Activated naive CD4-positive, alpha-beta T cell treated with anti-CD3 and anti-CD28 coated beads, Interleukin-2, amount 10 ng/mL, durations not matched to agents 7 days and 5 days (primary cell): ENCODE measurements around the gene FAM89B.
"Not testable (repeated sequence)": the region's sequence is repeated elsewhere in the genome, so short reads cannot be mapped to it uniquely, and the experiment has no call there.

ENCODE experiments used
- CTCF ChIA-PET: fragments of 350-600 bp; sonication (Branson Sonifier 250); formaldehyde crosslinking; loops from one replicate; lab custom pipeline; 2021; ENCODE audit warnings: antibody characterized with exemption; lab: Charles Lee
- DNase-seq: peaks from one replicate; pipeline ENCODE4 v3.0.0-alpha.2; 2020
- H3K27ac Mint-ChIP-seq: one replicate; pipeline ENCODE4 v1.8.0; 2021; ENCODE audit warnings: mild to moderate bottlenecking, moderate library complexity, mixed read lengths
- H3K27me3 Mint-ChIP-seq: one replicate; pipeline ENCODE4 v1.8.0; 2021; ENCODE audit warnings: mild to moderate bottlenecking, mixed read lengths
- H3K36me3 Mint-ChIP-seq: one replicate; pipeline ENCODE4 v1.8.0; 2021; ENCODE audit warnings: mixed read lengths
- H3K4me1 Mint-ChIP-seq: one replicate; pipeline ENCODE4 v1.8.0; 2021; ENCODE audit warnings: mixed read lengths
- H3K4me3 Mint-ChIP-seq: one replicate; pipeline ENCODE4 v1.8.0; 2021; ENCODE audit warnings: mild to moderate bottlenecking, moderate library complexity, mixed read lengths
- H3K9me3 Mint-ChIP-seq: one replicate; pipeline ENCODE4 v1.8.0; 2021; ENCODE audit warnings: mixed read lengths

FAM89B gene

DNA sequence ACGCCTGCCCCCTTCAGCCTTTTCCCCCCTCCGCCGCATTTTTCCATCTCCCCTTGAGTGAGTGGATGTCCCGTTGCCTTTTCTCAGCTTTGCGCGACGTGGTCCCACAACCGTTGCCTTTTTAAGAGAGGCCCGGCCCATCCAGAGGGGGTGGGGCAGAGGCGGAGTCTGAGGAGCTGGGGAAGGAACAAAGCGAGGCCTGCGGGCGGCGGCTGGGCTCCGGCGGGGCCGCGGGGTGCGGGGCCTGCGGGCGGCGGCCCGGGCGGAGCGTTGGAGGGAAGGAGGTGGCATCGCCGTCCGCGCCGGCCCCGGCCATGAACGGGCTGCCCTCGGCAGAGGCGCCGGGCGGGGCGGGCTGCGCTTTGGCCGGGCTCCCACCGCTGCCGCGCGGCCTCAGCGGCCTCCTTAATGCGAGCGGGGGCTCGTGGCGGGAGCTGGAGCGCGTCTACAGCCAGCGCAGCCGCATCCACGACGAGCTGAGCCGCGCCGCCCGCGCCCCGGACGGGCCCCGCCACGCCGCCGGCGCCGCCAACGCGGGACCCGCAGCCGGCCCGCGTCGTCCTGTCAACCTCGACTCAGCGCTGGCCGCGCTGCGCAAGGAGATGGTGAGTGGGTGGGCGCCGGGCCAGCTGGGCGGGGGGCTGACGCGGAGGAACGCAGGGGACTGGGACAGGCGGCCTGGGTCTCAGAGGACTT is at the start of gene FAM89B:
TSS of gene FAM89B (plus strand) at position 183 of the 696 bp plus-strand sequence. CDS start at position 315, 132 bp downstream.
- no peaks in the 10 kb centered on the region for H3K9me3 Mint-ChIP-seq
- peaks cover 63% of the 10 kb centered on the region for H3K4me1 Mint-ChIP-seq
- CTCF ChIA-PET, result interaction anchor here (0.7 to 5.6 kb wide), 14 partner anchors 12 to 287 kb away, joined by 3 to 95 read pairs (median 6); partner anchors contain the start of gene PCNX3
- peak within 1 kb of the TSS; percentile 93 for H3K4me3 Mint-ChIP-seq
- H3K27ac Mint-ChIP-seq, result peak within 1 kb of the TSS; percentile 98
- H3K36me3 Mint-ChIP-seq, result peaks cover 29% of the 10 kb centered on the region
- H3K27me3 Mint-ChIP-seq, result peaks cover 8% of the 10 kb centered on the region
- peak; percentile 96 for DNase-seq

DNA sequence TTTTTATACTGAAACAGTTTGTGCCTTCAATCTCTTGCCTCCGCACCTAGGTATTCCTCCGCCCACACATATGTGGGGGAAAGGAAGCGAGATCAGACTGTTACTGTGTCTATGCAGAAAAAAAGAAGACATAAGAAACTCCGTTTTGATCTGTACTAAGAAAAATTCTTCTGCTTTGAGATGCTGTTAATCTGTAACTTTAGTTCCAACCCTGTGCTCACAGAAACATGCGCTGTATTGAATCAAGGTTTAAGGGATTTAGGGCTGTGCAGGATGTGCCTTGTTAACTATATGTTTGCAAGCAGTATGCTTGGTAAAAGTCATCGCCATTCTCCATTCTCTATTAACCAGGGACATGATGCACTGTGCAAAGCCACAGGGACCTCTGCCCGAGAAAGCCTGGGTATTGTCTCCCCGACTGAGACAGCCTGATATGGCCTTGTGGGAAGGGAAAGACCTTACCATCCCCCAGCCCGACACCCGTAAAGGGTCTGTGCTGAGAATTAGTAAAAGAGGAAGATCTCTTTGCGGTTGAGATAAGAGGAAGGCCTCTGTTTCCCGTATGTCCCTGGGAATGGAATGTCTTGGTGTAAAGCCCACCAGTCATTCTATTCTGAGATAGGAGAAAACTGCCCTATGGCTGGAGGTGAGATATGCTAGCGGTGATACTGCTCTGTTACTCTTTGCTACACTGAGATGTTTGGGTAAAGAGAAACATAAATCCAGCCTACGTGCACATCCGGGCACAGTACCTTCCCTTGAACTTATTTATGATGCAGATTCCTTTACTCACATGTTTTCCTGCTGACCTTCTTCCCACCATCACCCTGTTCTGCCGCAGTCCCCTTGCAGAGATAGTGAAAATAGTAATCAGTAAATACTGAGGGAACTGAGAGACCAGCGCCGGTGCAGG is 49.4 kb upstream of the FAM89B start:
- CTCF ChIA-PET, result interaction anchor here (0.7 kb wide), 1 partner anchor 49 kb away, joined by 3 read pairs; no protein-coding TSS in a partner anchor
- not testable (repeated sequence) for H3K27me3 Mint-ChIP-seq, H3K9me3 Mint-ChIP-seq
- Mint-ChIP-seq H3K4me3 (peak overlapping the region; percentile 62), H3K4me1 (peaks cover 52% of the 10 kb centered on the region), H3K36me3 (peaks cover 11% of the 10 kb centered on the region), H3K27ac (peak overlapping the region; percentile 93)
- peak; percentile 43 for DNase-seq

DNA sequence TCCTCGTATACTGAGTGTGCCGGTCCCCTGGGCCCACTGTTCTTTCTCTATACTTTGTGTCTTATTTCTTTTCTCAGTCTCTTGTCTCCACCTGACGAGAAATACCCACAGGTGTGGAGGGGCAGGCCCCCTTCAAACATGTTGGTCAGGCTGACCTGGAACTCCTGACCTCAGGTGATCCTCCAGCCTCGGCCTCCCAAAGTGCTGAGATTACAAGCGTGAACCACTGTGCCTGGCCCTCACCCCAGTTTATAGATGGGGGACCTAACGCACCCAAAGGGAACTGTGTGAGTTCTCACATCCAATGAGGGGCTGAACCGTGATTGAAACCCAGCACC is 48.7 kb upstream of the FAM89B start:
- CTCF ChIA-PET, H3K27me3 Mint-ChIP-seq, H3K9me3 Mint-ChIP-seq, DNase-seq: not testable (repeated sequence)
- Mint-ChIP-seq H3K4me3 (peak overlapping the region; percentile 62), H3K4me1 (peaks cover 53% of the 10 kb centered on the region), H3K36me3 (peaks cover 13% of the 10 kb centered on the region), H3K27ac (peak overlapping the region; percentile 93)

DNA sequence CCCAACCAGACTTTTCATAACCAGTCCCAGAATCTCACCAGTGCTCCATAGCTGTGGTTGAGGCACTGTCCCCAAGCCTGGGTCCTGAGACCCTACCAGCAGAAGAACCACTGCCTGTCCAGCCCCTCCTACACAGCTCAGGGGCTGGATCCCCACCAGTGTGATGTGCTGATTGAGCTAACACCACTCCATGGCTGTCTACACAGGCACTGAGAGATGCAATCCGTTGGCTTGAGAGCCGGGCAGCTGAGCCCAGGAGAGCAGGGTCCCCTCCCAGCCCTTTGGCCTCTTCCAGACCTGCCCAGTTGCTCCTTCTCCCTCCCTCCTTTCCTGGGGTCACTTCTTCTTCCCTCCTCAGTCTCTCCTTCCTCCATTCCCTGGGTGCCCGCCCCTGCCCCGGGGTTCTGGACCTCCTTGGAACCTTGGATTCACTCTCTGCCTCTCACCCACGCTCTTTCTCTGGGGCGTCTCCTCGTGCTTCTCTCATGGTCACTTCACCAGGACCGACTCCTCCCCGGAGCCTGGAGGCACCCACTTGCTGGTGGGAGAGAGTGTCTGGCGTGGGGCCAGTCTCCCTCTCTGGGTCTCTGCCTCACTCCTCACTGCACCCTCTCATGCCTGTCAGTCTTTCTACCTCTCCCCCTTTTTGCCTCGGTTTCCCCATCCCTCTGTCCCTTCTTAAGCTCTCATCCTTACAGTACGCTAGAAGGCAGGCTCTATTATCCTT is 48.2 kb upstream of the FAM89B start:
- Mint-ChIP-seq H3K27ac (peak overlapping the region; percentile 93), H3K36me3 (peaks cover 17% of the 10 kb centered on the region), H3K27me3 (no peaks in the 10 kb centered on the region), H3K4me3 (peak overlapping the region; percentile 66), H3K9me3 (no peaks in the 10 kb centered on the region), H3K4me1 (peaks cover 57% of the 10 kb centered on the region)
- no peak for DNase-seq
- CTCF ChIA-PET, result interaction anchor here (0.8 to 2.9 kb wide), 3 partner anchors 14 to 108 kb away, joined by 3 to 12 read pairs (median 4); no protein-coding TSS in a partner anchor

DNA sequence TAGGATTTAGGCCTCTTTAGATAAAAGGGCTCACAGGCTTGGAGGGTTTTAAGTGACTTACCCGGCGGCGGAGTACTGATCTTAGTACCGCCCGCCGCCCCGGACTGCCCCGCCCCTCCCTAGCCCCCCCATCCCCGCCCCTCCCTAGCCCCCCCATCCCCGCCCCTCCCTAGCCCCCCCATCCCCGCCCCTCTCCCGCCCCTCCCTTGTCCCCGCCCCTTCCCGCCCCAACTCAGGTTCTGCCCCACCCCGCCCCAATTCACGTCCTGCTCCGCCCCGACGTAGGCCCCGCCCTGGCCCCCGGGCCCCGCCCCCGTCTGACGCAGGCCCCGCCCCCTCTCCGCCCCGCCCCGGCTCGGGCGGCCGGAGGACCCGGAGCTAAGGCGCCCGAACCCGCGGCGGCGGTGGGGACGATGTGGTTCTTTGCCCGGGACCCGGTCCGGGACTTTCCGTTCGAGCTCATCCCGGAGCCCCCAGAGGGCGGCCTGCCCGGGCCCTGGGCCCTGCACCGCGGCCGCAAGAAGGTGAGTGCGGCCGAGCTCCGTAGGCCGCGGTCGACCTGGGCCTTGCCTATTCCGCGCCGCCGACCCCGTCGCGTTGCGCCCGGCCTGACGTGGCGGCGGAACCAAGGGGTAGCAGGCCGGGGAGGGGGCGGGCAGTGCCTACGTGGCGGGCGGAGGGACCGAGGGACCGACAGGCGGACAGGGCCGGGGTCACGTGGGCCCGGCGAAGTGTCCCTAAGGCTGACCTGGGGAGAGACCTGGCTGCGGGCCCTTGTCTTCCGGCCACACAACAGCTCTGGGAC is 47.4 kb upstream of the FAM89B start, which contains the start of gene SCYL1:
TSS of gene SCYL1 (plus strand) at position 343 of the 805 bp plus-strand sequence. CDS start at position 414, 71 bp downstream.
- Mint-ChIP-seq H3K27me3 (no peaks in the 10 kb centered on the region), H3K4me3 (peak within 1 kb of the TSS; percentile 89), H3K4me1 (peaks cover 64% of the 10 kb centered on the region), H3K36me3 (peaks cover 19% of the 10 kb centered on the region), H3K9me3 (no peaks in the 10 kb centered on the region), H3K27ac (peak within 1 kb of the TSS; percentile 93)
- CTCF ChIA-PET, result interaction anchor here (0.8 to 2.9 kb wide), 5 partner anchors 12 to 109 kb away, joined by 3 to 12 read pairs (median 4); no protein-coding TSS in a partner anchor
- peak; percentile 81 for DNase-seq

DNA sequence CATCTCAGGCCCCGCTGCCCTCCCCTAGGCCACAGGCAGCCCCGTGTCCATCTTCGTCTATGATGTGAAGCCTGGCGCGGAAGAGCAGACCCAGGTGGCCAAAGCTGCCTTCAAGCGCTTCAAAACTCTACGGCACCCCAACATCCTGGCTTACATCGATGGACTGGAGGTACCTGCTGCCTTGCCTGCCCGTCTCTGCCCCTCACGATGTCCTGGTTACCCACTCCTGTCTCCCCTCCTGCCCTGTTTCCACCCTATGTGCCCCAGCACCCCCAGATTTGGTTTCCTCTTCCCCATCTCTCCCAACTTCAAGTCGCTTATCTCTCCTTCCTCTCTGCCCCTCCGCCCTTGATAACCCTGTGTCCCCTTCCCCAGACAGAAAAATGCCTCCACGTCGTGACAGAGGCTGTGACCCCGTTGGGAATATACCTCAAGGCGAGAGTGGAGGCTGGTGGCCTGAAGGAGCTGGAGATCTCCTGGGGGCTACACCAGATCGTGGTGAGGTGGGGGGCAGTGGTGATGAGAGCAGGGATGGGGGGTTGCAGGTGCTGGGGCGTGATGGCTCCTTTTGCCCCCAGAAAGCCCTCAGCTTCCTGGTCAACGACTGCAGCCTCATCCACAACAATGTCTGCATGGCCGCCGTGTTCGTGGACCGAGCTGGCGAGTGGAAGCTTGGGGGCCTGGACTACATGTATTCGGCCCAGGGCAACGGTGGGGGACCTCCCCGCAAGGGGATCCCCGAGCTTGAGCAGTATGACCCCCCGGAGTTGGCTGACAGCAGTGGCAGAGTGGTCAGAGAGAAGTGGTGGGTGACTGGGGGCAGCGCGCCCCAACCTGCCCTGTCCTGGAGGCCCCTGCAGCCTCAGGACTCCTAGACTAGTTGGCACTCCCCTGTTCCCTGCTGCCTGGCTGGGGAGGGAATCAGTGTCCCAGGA is 46.5 kb upstream of the FAM89B start:
- CTCF ChIA-PET, result interaction anchor here (1.0 to 2.9 kb wide), 4 partner anchors 11 to 110 kb away, joined by 4 to 12 read pairs (median 4); no protein-coding TSS in a partner anchor
- H3K9me3 Mint-ChIP-seq, result no peaks in the 10 kb centered on the region
- peak overlapping the region; percentile 82 for H3K27ac Mint-ChIP-seq
- DNase-seq, result no peak
- peak overlapping the region; percentile 89 for H3K4me3 Mint-ChIP-seq
- peaks cover 25% of the 10 kb centered on the region for H3K36me3 Mint-ChIP-seq
- H3K4me1 Mint-ChIP-seq, result peaks cover 69% of the 10 kb centered on the region
- no peaks in the 10 kb centered on the region for H3K27me3 Mint-ChIP-seq

DNA sequence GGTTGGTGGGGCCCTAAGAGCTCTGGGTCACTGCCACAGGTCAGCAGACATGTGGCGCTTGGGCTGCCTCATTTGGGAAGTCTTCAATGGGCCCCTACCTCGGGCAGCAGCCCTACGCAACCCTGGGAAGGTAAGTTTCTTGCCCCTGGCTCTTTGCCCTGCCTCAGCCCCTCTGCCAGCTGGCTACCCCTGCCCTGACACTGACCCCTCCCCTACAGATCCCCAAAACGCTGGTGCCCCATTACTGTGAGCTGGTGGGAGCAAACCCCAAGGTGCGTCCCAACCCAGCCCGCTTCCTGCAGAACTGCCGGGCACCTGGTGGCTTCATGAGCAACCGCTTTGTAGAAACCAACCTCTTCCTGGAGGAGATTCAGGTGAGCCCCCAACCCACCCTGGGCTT is 45.6 kb upstream of the FAM89B start:
- Mint-ChIP-seq H3K36me3 (peaks cover 34% of the 10 kb centered on the region), H3K9me3 (no peaks in the 10 kb centered on the region), H3K27ac (no peak overlapping the region), H3K4me1 (peaks cover 68% of the 10 kb centered on the region), H3K4me3 (peak overlapping the region; percentile 89), H3K27me3 (no peaks in the 10 kb centered on the region)
- CTCF ChIA-PET, result interaction anchor here (2.9 kb wide), 1 partner anchor 14 kb away, joined by 12 read pairs; no protein-coding TSS in a partner anchor
- DNase-seq, result no peak

DNA sequence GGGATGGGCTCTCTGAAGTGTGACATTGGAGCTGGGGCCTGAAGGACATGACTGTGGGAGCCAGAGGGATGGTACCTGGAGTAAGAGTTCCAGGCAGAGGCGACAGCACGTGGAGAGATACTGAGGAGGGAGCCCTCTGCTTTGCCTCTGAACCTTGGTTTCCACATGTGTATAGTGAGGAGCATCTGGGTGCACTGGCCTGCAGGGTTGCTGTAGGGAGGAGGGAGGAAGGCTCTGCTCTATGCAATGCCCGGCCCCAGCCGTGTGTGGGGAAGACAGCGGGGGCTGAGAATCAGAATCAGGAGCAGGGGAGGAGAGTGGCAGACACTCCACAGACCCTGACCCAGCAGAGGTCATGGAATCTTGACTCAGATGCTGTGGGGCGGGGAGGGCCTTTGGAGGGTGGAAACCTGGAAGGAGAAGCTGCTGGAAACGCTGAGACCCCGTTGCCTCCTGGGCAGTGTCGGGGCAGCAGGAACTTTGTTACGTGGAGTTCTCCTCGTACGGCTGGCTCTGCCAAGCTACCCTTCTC is 43.5 kb upstream of the FAM89B start:
- Mint-ChIP-seq H3K27ac (peak overlapping the region; percentile 16), H3K27me3 (no peaks in the 10 kb centered on the region), H3K36me3 (peaks cover 39% of the 10 kb centered on the region), H3K4me3 (no peak overlapping the region), H3K4me1 (peaks cover 48% of the 10 kb centered on the region), H3K9me3 (no peaks in the 10 kb centered on the region)
- CTCF ChIA-PET, result interaction anchor here (1.0 to 1.8 kb wide), 4 partner anchors 11 to 155 kb away, joined by 3 to 8 read pairs (median 4); partner anchors contain the start of gene FAM89B
- DNase-seq, result no peak

DNA sequence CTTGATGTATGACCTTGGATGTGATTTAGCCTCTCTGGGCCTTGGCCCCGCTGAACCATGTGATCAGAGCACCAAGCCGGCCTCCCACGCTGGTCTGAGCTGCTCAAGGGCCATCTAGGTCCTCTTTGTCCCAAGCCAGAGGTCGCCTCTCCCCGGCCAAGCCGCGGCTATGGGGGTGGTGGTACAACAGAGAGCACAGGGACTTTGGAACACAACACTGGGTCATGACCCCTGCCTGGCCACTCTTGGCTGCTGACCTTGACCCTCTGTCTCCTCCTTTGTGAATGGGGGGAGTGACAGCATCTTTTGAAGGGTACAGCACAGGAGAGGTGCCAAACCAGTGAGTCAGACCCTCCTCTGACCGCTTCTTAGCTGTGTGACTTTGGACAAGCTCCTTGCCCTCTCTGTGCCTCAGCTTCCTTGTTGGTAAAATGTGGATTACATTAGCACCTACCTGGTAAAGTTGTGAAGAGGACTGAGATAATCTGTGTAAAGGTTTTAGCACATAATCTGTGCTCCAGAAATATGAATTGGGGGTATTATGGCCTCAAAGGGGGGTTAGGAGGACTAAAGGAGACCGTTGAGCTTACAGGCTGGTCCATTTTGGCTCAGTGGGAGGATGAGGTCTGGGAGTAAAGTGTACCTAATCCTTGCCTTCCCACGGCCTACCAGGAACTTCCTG is 42.7 kb upstream of the FAM89B start:
- H3K36me3 Mint-ChIP-seq, result peaks cover 43% of the 10 kb centered on the region
- H3K27me3 Mint-ChIP-seq, result no peaks in the 10 kb centered on the region
- H3K4me3 Mint-ChIP-seq, result no peak overlapping the region
- H3K9me3 Mint-ChIP-seq, result no peaks in the 10 kb centered on the region
- CTCF ChIA-PET, result interaction anchor here (0.6 to 2.3 kb wide), 5 partner anchors 11 to 257 kb away, joined by 3 to 15 read pairs (median 4); partner anchors contain the start of gene FAM89B
- H3K4me1 Mint-ChIP-seq, result peaks cover 40% of the 10 kb centered on the region
- DNase-seq, result no peak
- peak overlapping the region; percentile 53 for H3K27ac Mint-ChIP-seq

DNA sequence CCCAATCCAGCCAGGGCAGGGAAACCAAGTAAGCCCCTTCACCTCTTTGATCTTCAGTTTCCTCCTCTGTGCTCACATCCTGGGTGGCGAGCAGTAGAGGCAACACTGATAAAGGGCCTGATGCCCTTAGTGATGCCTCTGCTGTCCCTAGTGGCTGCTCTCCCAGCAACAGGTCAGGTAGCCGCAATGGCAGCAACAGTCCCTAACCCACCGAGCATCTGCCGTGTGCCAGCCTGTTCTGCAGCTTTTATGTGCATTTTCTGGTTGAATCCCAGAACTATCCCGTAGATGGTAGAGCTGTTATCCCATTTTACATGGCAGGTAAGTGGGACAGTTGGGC is 42.2 kb upstream of the FAM89B start:
- H3K27ac Mint-ChIP-seq, result peak overlapping the region; percentile 53
- CTCF ChIA-PET, result interaction anchor here (1.3 to 2.3 kb wide), 4 partner anchors 11 to 156 kb away, joined by 3 to 15 read pairs (median 6); partner anchors contain the start of gene FAM89B
- H3K27me3 Mint-ChIP-seq, result no peaks in the 10 kb centered on the region
- peaks cover 40% of the 10 kb centered on the region for H3K4me1 Mint-ChIP-seq
- no peaks in the 10 kb centered on the region for H3K9me3 Mint-ChIP-seq
- H3K36me3 Mint-ChIP-seq, result peaks cover 45% of the 10 kb centered on the region
- no peak overlapping the region for H3K4me3 Mint-ChIP-seq
- DNase-seq, result peak; percentile 64

DNA sequence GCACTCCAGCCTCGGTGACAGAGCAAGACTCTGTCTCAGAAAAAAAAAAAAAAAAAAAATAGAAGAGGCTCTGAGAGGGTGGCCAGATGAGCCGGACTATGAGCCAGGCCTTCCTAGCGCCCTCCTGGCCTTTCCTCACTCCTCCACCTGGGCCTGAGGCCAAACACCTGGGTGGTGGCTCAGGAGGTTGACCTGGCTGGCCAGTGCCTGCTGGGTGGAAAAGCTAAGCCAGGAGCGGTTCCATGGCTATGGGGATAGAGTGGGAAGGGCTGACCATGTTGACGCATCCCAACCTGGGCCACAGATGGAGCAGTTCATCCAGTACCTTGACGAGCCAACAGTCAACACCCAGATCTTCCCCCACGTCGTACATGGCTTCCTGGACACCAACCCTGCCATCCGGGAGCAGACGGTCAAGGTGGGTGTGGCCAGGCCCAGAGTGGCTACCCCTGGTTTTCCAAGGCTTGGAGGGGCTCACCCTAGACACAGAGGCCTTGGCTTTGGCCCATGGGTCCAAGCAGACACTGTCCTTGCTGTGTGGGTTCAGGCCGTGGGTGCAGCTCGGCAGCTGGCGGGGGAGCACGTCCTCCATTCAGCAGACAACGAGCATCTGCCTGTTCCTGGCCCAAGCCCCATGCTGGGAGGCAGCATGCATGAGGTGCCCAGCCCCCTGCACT is 39.8 kb upstream of the FAM89B start:
- Mint-ChIP-seq H3K9me3 (no peaks in the 10 kb centered on the region), H3K27me3 (no peaks in the 10 kb centered on the region), H3K27ac (no peak overlapping the region), H3K4me3 (no peak overlapping the region), H3K36me3 (peaks cover 41% of the 10 kb centered on the region), H3K4me1 (peaks cover 22% of the 10 kb centered on the region)
- CTCF ChIA-PET, result interaction anchor here (1.0 to 1.2 kb wide), 2 partner anchors 9 to 61 kb away, joined by 3 read pairs; no protein-coding TSS in a partner anchor
- DNase-seq, result no peak
